Effector memory CD4-positive, alpha-beta T cell (primary cell): ENCODE results near the gene HJV.

Source experiments
- DNase-seq, 3 donors: peaks; one replicate each; pipeline ENCODE4 v3.0.0-alpha.2; 2020
- H3K27ac ChIP-seq: 2 replicates; pipeline ENCODE4 v1.7.0; 2013; ENCODE audit warnings: mild to moderate bottlenecking, low read length, moderate library complexity; ENCODE audit not compliant: insufficient read depth, poor library complexity, severe bottlenecking
- H3K27me3 ChIP-seq: replicated peaks from 2 replicates; pipeline ENCODE4 v1.7.0; 2013; ENCODE audit warnings: mild to moderate bottlenecking, low read length; ENCODE audit not compliant: insufficient read depth, control insufficient read depth, poor library complexity, severe bottlenecking
- H3K36me3 ChIP-seq: 2 replicates; pipeline ENCODE4 v1.7.0; 2013; ENCODE audit warnings: mild to moderate bottlenecking, low read length, moderate library complexity; ENCODE audit not compliant: control insufficient read depth, insufficient read depth
- H3K4me1 ChIP-seq: 2 replicates; pipeline ENCODE4 v1.7.0; 2013; ENCODE audit warnings: low read length, mild to moderate bottlenecking; ENCODE audit not compliant: control insufficient read depth, insufficient read depth, poor library complexity, severe bottlenecking
- H3K4me3 ChIP-seq: 2 replicates; pipeline ENCODE4 v1.7.0; 2013; ENCODE audit warnings: low read length, low read depth, mild to moderate bottlenecking; ENCODE audit not compliant: insufficient read depth, poor library complexity, severe bottlenecking
- H3K9me3 ChIP-seq: 2 replicates; pipeline ENCODE4 v1.7.0; 2013; ENCODE audit warnings: mild to moderate bottlenecking, low read length, moderate library complexity; ENCODE audit not compliant: control insufficient read depth

The HJV gene

GRCh38 chr1:146007489-146008133 is 13.9 kb downstream of the HJV start:
- no peaks in the 10 kb centered on the region for H3K36me3 ChIP-seq
- no peak for DNase-seq
- no peaks in the 10 kb centered on the region for H3K9me3 ChIP-seq
- no peaks in the 10 kb centered on the region for H3K27me3 ChIP-seq
- H3K4me3 ChIP-seq = no peak overlapping the region
- H3K27ac ChIP-seq = peak overlapping the region; percentile 64
- peaks cover 11% of the 10 kb centered on the region for H3K4me1 ChIP-seq

- no peaks in the 10 kb centered on the region for H3K36me3 ChIP-seq
- H3K9me3 ChIP-seq = no peaks in the 10 kb centered on the region
- peaks cover 44% of the 10 kb centered on the region for H3K4me1 ChIP-seq
- no peak overlapping the region for H3K4me3 ChIP-seq
- no peak for DNase-seq
- H3K27ac ChIP-seq = peak overlapping the region; percentile 48
- H3K27me3 ChIP-seq = no peaks in the 10 kb centered on the region
These were observed 19.8 kb downstream of the HJV start for GRCh38 chr1:146001709-146002108.

GRCh38 chr1:145999321-146000024 is 22.1 kb downstream of the HJV start:
- H3K36me3 ChIP-seq = peaks cover 17% of the 10 kb centered on the region
- H3K27ac ChIP-seq = peak overlapping the region; percentile 96
- peaks cover 37% of the 10 kb centered on the region for H3K4me1 ChIP-seq
- DNase-seq = peak in 1 of 3 donors; percentile 24
- peak overlapping the region; percentile 20 for H3K4me3 ChIP-seq
- H3K9me3 ChIP-seq = no peaks in the 10 kb centered on the region
- no peaks in the 10 kb centered on the region for H3K27me3 ChIP-seq

GRCh38 chr1:145997718-145998023 is 23.9 kb downstream of the HJV start:
- no peaks in the 10 kb centered on the region for H3K27me3 ChIP-seq
- peaks cover 44% of the 10 kb centered on the region for H3K4me1 ChIP-seq
- DNase-seq = no peak
- peak overlapping the region; percentile 96 for H3K27ac ChIP-seq
- no peaks in the 10 kb centered on the region for H3K9me3 ChIP-seq
- H3K36me3 ChIP-seq = peaks cover 35% of the 10 kb centered on the region
- H3K4me3 ChIP-seq = peak overlapping the region; percentile 95

- peak; percentile 13 to 44 (median 43) for DNase-seq
- Histone ChIP-seq H3K4me1 (peaks cover 42% of the 10 kb centered on the region), H3K9me3 (no peaks in the 10 kb centered on the region), H3K27ac (peak overlapping the region; percentile 96), H3K27me3 (no peaks in the 10 kb centered on the region), H3K36me3 (peaks cover 35% of the 10 kb centered on the region), H3K4me3 (peak overlapping the region; percentile 95)
These were observed 24.4 kb downstream of the HJV start for GRCh38 chr1:145997016-145997717.

- Histone ChIP-seq H3K36me3 (peaks cover 35% of the 10 kb centered on the region), H3K27ac (peak within 1 kb of the TSS; percentile 96), H3K4me1 (peaks cover 35% of the 10 kb centered on the region), H3K9me3 (no peaks in the 10 kb centered on the region), H3K4me3 (peak within 1 kb of the TSS; percentile 95), H3K27me3 (no peaks in the 10 kb centered on the region)
- peak; percentile 82 to 91 (median 83) for DNase-seq
These were observed 25.0 kb downstream of the HJV start, which contains the start of gene TXNIP for GRCh38 chr1:145996433-145997015. TXNIP (minus strand) TSS chr1:145996579; CDS start chr1:145996266, 313 bp downstream.

- H3K4me1 ChIP-seq = peaks cover 31% of the 10 kb centered on the region
- peaks cover 35% of the 10 kb centered on the region for H3K36me3 ChIP-seq
- peak overlapping the region; percentile 96 for H3K27ac ChIP-seq
- H3K4me3 ChIP-seq = peak overlapping the region; percentile 95
- DNase-seq = no peak
- H3K9me3 ChIP-seq = no peaks in the 10 kb centered on the region
- H3K27me3 ChIP-seq = no peaks in the 10 kb centered on the region
These were observed 25.5 kb downstream of the HJV start for GRCh38 chr1:145995964-145996432.

GRCh38 chr1:145995148-145995881 is 26.2 kb downstream of the HJV start:
- Histone ChIP-seq H3K27ac (peak overlapping the region; percentile 96), H3K27me3 (no peaks in the 10 kb centered on the region), H3K4me3 (peak overlapping the region; percentile 95), H3K9me3 (no peaks in the 10 kb centered on the region), H3K4me1 (peaks cover 30% of the 10 kb centered on the region), H3K36me3 (peaks cover 35% of the 10 kb centered on the region)
- no peak for DNase-seq

- DNase-seq = peak in 1 of 3 donors; percentile 14
These were observed 27.0 kb downstream of the HJV start for GRCh38 chr1:145994391-145995120.

More at GRCh38 chr1:145994391-145995120, 27.0 kb downstream of the HJV start:
- Histone ChIP-seq H3K4me1 (peaks cover 24% of the 10 kb centered on the region), H3K9me3 (no peaks in the 10 kb centered on the region), H3K36me3 (peaks cover 35% of the 10 kb centered on the region), H3K4me3 (peak overlapping the region; percentile 95), H3K27ac (peak overlapping the region; percentile 96), H3K27me3 (no peaks in the 10 kb centered on the region)
